Mucosa of descending colon (tissue), 3 donors: Measurements from ENCODE around the gene PDLIM7. TPM values are rescaled to one million over a fixed set of nuclear protein-coding genes. Genes with fewer than 3 reads are reported as not detected.
A peak's percentile ranks its signal among the peaks of the same experiment; 100 is the strongest.

Experiments
- ATAC-seq: fragments of 200-7000 bp; cut with Tn5 transposase; one replicate; pipeline ENCODE4 v1.9.1; 2020; ENCODE audit warnings: mild to moderate bottlenecking, moderate library complexity
- DNase-seq, 3 donors: peaks; one replicate each; pipeline ENCODE4 v3.0.0-alpha.2; 2020
- H3K36me3 ChIP-seq: fragments of 200-600 bp; one replicate; pipeline ENCODE4 v1.8.0; 2021; ENCODE audit warnings: low read depth, mild to moderate bottlenecking
- H3K4me1 ChIP-seq: fragments of 200-600 bp; one replicate; pipeline ENCODE4 v1.8.0; 2021; ENCODE audit warnings: low read depth, mild to moderate bottlenecking
- H3K4me3 ChIP-seq: fragments of 200-600 bp; one replicate; pipeline ENCODE4 v1.8.0; 2021; ENCODE audit warnings: mild to moderate bottlenecking
- H3K9me3 ChIP-seq: fragments of 200-600 bp; one replicate; pipeline ENCODE4 v1.8.0; 2021; ENCODE audit warnings: mild to moderate bottlenecking
- CTCF ChIP-seq: fragments of 200-600 bp; IDR thresholded peaks from one replicate; pipeline ENCODE4 v1.8.0; 2022; ENCODE audit warnings: antibody characterized with exemption, mild to moderate bottlenecking
- intact Hi-C, 2 donors: fragments of 100-400 bp; cut with DNase I in 1 of 2; cut with micrococcal nuclease in 1 of 2; formaldehyde crosslinking; loops; one replicate each; pipeline versions ENCODE4 v1.11.0 to v1.11.1; 2022; cut with DNase I, micrococcal nuclease
- total RNA-seq, 3 donors: library from RNA; stranded (reverse); fragmentation: NEBNext Ultra II Directional in 2 of 3; extraction: Animal tissue kit (Norgen Biotek cat#: 25700) in 2 of 3; gene quantifications; one replicate each; pipeline versions ENCODE4 v1.2.1 to v1.2.4, GENCODE V29; 2021 to 2023
- donor health status: DM: no; HTN: no; CAD: no; lungs with moderate emphysema.
- donor health status: DM: no; HTN: no; CAD: no.
- donor health status: DM: no; HTN: yes; CAD: no.

PDLIM7 gene
- total RNA-seq, 3 donors from 2014 or later: 12.9 to 333 (median 54.0) TPM

GRCh38 chr5:177496727-177497291 lies 595 bp downstream of the PDLIM7 start:
- peak; percentile 41 to 78 (median 69) for DNase-seq
- Histone ChIP-seq H3K4me3 (peak overlapping the region; percentile 26), H3K36me3 (no peaks in the 10 kb centered on the region), H3K9me3 (no peaks in the 10 kb centered on the region), H3K4me1 (peaks cover 29% of the 10 kb centered on the region)
- intact Hi-C loops: no loop called here
- TF ChIP-seq CTCF: no peak
- ATAC-seq: peak; percentile 9

GRCh38 chr5:177496070-177496726 lies 1.2 kb downstream of the PDLIM7 start:
- ATAC-seq: no peak

GRCh38 chr5:177495243-177496060 lies 2.0 kb downstream of the PDLIM7 start:
- DNase-seq (peak in 2 of 3 donors; percentile 67 to 74), ATAC-seq (no peak)
- no peak overlapping the region for H3K4me3 ChIP-seq
- intact Hi-C loops: no loop called here
- no peak for TF ChIP-seq CTCF
- H3K9me3 ChIP-seq: no peaks in the 10 kb centered on the region
- H3K36me3 ChIP-seq: no peaks in the 10 kb centered on the region
- peaks cover 29% of the 10 kb centered on the region for H3K4me1 ChIP-seq

More at GRCh38 chr5:177496070-177496726, 1.2 kb downstream of the PDLIM7 start:
- intact Hi-C loops: no loop called here
- Histone ChIP-seq H3K4me3 (no peak overlapping the region), H3K9me3 (no peaks in the 10 kb centered on the region), H3K36me3 (no peaks in the 10 kb centered on the region), H3K4me1 (peaks cover 29% of the 10 kb centered on the region)
- no peak for TF ChIP-seq CTCF
- DNase-seq: no peak

GRCh38 chr5:177494346-177495195 lies 2.8 kb downstream of the PDLIM7 start:
- intact Hi-C loops: no loop called here

More at GRCh38 chr5:177494346-177495195, 2.8 kb downstream of the PDLIM7 start:
- Histone ChIP-seq H3K36me3 (no peaks in the 10 kb centered on the region), H3K4me3 (no peak overlapping the region), H3K4me1 (peaks cover 29% of the 10 kb centered on the region), H3K9me3 (no peaks in the 10 kb centered on the region)
- no peak for TF ChIP-seq CTCF
- ATAC-seq: peak; percentile 26
- peak in 2 of 3 donors; percentile 65 to 77 for DNase-seq
